ENCODE data around the gene HOXD11.

DNA sequence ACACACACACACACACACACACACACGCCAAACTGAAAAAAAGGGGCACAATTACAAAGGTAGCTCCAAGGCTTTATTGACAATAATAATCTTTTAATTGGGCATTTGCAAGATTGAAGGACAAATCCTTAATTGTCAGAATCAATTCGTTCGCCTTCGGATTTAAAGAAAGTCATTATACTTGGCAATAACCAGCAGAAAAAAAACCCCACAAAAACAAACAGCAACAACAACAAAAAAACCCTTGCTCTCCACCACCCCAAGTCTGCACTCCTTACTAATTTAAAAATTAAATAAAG lies 20.6 kb downstream of the HOXD11 start:
- TF ChIP-seq, protein P1, sequence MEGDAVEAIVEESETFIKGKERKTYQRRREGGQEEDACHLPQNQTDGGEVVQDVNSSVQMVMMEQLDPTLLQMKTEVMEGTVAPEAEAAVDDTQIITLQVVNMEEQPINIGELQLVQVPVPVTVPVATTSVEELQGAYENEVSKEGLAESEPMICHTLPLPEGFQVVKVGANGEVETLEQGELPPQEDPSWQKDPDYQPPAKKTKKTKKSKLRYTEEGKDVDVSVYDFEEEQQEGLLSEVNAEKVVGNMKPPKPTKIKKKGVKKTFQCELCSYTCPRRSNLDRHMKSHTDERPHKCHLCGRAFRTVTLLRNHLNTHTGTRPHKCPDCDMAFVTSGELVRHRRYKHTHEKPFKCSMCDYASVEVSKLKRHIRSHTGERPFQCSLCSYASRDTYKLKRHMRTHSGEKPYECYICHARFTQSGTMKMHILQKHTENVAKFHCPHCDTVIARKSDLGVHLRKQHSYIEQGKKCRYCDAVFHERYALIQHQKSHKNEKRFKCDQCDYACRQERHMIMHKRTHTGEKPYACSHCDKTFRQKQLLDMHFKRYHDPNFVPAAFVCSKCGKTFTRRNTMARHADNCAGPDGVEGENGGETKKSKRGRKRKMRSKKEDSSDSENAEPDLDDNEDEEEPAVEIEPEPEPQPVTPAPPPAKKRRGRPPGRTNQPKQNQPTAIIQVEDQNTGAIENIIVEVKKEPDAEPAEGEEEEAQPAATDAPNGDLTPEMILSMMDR (IDR thresholded peaks at IDR 0.05; ENCODE audit: low read depth, low read length), result no peak
- no peak for TF ChIP-seq EZH2phosphoT487 (IDR thresholded peaks at IDR 0.05; ENCODE audit: low read depth)
